Osteocyte (in vitro differentiated cells): ENCODE results near the gene HEXIM2. TPM values are rescaled to one million over a fixed set of nuclear protein-coding genes. Genes with fewer than 3 reads are reported as not detected.
A peak's percentile ranks its signal among the peaks of the same experiment; 100 is the strongest.

Experiments used
- DNase-seq: peaks from one replicate; pipeline ENCODE4 v3.0.0; 2021; ENCODE audit warnings: mixed read lengths; ENCODE audit not compliant: unreplicated experiment; ENCODE audit errors: extremely low spot score
- H3K27ac Mint-ChIP-seq: one replicate; pipeline ENCODE4 v1.8.0; 2021; ENCODE audit warnings: mild to moderate bottlenecking, mixed read lengths; ENCODE audit not compliant: unreplicated experiment
- H3K27me3 Mint-ChIP-seq: one replicate; pipeline ENCODE4 v1.8.0; 2021; ENCODE audit warnings: mixed read lengths; ENCODE audit not compliant: unreplicated experiment
- H3K36me3 Mint-ChIP-seq: one replicate; pipeline ENCODE4 v1.8.0; 2021; ENCODE audit warnings: mixed read lengths; ENCODE audit not compliant: unreplicated experiment
- H3K4me1 Mint-ChIP-seq: one replicate; pipeline ENCODE4 v1.8.0; 2021; ENCODE audit warnings: mixed read lengths; ENCODE audit not compliant: unreplicated experiment
- H3K4me3 Mint-ChIP-seq: one replicate; pipeline ENCODE4 v1.8.0; 2021; ENCODE audit warnings: mild to moderate bottlenecking, moderate library complexity, mixed read lengths; ENCODE audit not compliant: unreplicated experiment
- H3K9me3 Mint-ChIP-seq: one replicate; pipeline ENCODE4 v1.8.0; 2021; ENCODE audit warnings: mixed read lengths; ENCODE audit not compliant: unreplicated experiment
- total RNA-seq: library from RNA; stranded (reverse); gene quantifications from 2 replicates; pipeline ENCODE4 v1.2.1, GENCODE V29; 2021
- TF ChIP-seq, protein P1 (sequence below): fragments of 200-600 bp; sonication (generic); IDR thresholded peaks from 2 replicates; pipeline ENCODE4 v1.5.0; 2021; ENCODE audit warnings: antibody characterized with exemption, mild to moderate bottlenecking, moderate library complexity

The HEXIM2 gene
- total RNA-seq, 1 donor from 2014 or later = 6.4 TPM

- Mint-ChIP-seq H3K27ac (no peak overlapping the region), H3K36me3 (peaks cover 2% of the 10 kb centered on the region), H3K4me3 (no peak overlapping the region), H3K27me3 (no peaks in the 10 kb centered on the region), H3K4me1 (peaks cover 20% of the 10 kb centered on the region), H3K9me3 (no peaks in the 10 kb centered on the region)
- no peak for DNase-seq
- TF ChIP-seq, protein P1, sequence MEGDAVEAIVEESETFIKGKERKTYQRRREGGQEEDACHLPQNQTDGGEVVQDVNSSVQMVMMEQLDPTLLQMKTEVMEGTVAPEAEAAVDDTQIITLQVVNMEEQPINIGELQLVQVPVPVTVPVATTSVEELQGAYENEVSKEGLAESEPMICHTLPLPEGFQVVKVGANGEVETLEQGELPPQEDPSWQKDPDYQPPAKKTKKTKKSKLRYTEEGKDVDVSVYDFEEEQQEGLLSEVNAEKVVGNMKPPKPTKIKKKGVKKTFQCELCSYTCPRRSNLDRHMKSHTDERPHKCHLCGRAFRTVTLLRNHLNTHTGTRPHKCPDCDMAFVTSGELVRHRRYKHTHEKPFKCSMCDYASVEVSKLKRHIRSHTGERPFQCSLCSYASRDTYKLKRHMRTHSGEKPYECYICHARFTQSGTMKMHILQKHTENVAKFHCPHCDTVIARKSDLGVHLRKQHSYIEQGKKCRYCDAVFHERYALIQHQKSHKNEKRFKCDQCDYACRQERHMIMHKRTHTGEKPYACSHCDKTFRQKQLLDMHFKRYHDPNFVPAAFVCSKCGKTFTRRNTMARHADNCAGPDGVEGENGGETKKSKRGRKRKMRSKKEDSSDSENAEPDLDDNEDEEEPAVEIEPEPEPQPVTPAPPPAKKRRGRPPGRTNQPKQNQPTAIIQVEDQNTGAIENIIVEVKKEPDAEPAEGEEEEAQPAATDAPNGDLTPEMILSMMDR = no peak
These were observed 3.1 kb downstream of the HEXIM2 start for GRCh38 chr17:45164734-45165269.

DNA sequence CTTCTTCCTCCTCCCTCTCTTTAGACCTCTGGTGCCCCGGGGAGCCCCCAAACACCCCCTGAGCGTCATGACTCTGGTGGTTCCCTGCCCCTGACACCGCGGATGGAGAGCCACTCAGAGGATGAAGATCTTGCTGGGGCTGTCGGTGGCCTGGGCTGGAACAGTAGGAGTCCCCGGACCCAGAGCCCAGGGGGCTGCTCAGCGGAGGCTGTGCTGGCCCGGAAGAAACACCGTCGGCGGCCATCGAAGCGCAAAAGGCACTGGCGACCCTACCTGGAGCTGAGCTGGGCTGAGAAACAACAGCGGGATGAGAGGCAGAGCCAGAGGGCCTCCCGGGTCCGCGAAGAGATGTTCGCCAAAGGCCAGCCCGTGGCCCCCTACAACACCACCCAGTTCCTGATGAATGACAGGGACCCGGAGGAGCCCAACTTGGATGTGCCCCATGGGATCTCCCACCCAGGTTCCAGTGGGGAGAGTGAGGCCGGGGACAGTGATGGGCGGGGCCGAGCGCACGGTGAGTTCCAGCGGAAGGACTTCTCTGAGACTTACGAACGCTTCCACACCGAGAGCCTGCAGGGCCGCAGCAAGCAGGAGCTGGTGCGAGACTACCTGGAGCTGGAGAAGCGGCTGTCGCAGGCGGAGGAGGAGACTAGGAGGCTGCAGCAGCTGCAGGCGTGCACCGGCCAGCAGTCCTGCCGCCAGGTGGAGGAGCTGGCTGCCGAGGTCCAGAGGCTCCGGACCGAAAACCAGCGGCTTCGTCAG, 7.5 kb downstream of the HEXIM2 start:
- TF ChIP-seq, protein P1 = no peak
- no peaks in the 10 kb centered on the region for H3K27me3 Mint-ChIP-seq
- H3K4me3 Mint-ChIP-seq = no peak overlapping the region
- peak overlapping the region; percentile 99 for H3K27ac Mint-ChIP-seq
- H3K36me3 Mint-ChIP-seq = no peaks in the 10 kb centered on the region
- H3K9me3 Mint-ChIP-seq = no peaks in the 10 kb centered on the region
- DNase-seq = no peak
- H3K4me1 Mint-ChIP-seq = peaks cover 40% of the 10 kb centered on the region

GRCh38 chr17:45170280-45170930, 8.7 kb downstream of the HEXIM2 start:
- DNase-seq = no peak
- Mint-ChIP-seq H3K27me3 (no peaks in the 10 kb centered on the region), H3K27ac (peak overlapping the region; percentile 99), H3K9me3 (no peaks in the 10 kb centered on the region), H3K4me3 (peak overlapping the region; percentile 69), H3K4me1 (peaks cover 34% of the 10 kb centered on the region), H3K36me3 (no peaks in the 10 kb centered on the region)
- TF ChIP-seq, protein P1 = no peak

DNA sequence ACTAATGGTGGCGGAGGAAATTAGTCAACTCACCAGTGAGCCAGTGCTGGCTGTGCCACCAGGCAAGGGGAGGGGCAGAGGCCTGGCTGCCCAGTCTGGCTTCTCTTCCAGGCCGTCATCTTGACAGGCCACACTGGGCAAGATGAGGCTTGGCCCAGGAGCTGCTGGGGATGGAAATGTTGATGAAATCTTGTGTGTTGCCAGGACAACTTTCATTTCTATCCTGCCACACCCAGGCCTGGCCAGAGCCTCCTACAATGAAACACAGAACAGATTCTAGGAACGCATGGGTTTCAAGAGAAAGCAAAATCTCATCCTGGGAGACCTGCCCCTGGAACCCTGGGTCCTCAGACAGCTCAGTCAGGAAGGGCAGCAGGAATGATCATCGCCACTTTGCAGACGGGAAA, 9.3 kb downstream of the HEXIM2 start:
- Mint-ChIP-seq H3K4me1 (peaks cover 37% of the 10 kb centered on the region), H3K4me3 (peak overlapping the region; percentile 69), H3K36me3 (no peaks in the 10 kb centered on the region), H3K9me3 (no peaks in the 10 kb centered on the region), H3K27ac (peak overlapping the region; percentile 99), H3K27me3 (no peaks in the 10 kb centered on the region)
- DNase-seq = no peak
- TF ChIP-seq, protein P1 = no peak
